ENCODE results near the gene OSBPL1A.

DNA sequence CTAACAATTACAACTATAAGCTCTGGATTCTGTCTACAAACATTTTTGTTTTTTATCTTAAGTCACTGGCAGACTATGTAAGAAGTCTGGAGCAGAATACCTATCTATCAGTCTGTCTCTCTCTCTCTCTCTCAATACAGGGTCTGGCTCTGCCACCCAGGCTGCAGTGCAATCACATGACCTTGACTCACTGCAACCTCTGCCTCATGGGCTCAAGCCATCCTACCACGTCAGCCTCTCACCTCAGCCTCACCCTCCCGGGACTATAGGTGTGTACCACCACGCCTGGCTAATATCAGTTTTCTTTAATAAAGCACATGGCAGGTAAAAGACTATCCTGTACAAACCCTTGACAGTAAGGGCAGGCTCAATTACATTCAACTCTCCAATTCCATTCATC is 96.9 kb downstream of the OSBPL1A start:
- TF ChIP-seq, protein P1, sequence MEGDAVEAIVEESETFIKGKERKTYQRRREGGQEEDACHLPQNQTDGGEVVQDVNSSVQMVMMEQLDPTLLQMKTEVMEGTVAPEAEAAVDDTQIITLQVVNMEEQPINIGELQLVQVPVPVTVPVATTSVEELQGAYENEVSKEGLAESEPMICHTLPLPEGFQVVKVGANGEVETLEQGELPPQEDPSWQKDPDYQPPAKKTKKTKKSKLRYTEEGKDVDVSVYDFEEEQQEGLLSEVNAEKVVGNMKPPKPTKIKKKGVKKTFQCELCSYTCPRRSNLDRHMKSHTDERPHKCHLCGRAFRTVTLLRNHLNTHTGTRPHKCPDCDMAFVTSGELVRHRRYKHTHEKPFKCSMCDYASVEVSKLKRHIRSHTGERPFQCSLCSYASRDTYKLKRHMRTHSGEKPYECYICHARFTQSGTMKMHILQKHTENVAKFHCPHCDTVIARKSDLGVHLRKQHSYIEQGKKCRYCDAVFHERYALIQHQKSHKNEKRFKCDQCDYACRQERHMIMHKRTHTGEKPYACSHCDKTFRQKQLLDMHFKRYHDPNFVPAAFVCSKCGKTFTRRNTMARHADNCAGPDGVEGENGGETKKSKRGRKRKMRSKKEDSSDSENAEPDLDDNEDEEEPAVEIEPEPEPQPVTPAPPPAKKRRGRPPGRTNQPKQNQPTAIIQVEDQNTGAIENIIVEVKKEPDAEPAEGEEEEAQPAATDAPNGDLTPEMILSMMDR (IDR thresholded peaks at IDR 0.05): no peak
- no peak for TF ChIP-seq POLR2A (IDR thresholded peaks at IDR 0.05)

Data from heart left ventricle (tissue), 13 donors.